Measurements from ENCODE around the gene ATG13. TPM values are rescaled to one million over a fixed set of nuclear protein-coding genes. Genes with fewer than 3 reads are reported as not detected.

The ATG13 gene
- total RNA-seq, 1 donor from 2014 or later: 42.1 TPM

DNA sequence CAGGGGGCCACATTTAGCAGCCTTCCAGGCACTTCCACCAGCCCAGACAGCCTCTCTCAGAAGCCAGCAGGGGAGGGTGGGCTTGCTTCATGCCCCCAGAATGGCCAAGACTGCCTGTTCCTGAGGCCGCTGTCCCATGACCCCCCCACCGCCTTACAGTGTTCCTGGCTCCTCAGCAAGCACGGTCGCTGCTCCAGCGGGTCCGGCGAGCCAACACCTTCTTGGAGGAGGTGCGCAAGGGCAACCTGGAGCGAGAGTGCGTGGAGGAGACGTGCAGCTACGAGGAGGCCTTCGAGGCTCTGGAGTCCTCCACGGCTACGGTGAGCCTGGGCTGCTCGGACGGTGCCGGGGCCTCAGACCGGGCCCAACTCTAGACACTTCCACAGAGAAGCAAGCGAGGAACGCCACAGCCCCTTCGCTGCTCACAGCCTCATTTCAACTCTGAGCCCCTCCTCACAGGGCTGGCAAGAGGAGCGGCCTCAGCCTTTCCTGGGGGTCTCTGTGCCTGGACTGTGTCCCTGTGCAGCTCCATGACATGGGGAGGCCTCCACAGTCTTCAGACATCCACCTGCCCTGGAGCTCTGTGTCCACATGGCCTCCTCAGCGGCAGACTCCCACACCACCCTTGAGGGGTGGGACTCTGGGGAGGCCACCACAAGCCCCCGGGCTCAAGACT lies 102.3 kb downstream of the ATG13 start:
- Histone ChIP-seq H3K27ac (replicated peaks) (no peak overlapping the region), H3K4me3 (no peak overlapping the region), H3K9me3 (replicated peaks) (no peaks in the 10 kb centered on the region), H3K27me3 (ENCODE audit: low read depth) (no peaks in the 10 kb centered on the region), H3K4me1 (no peaks in the 10 kb centered on the region), H3K36me3 (no peaks in the 10 kb centered on the region)
- intact Hi-C loops (cut with micrococcal nuclease): no loop called here
- DNase-seq: no peak
- TF ChIP-seq, protein P1, sequence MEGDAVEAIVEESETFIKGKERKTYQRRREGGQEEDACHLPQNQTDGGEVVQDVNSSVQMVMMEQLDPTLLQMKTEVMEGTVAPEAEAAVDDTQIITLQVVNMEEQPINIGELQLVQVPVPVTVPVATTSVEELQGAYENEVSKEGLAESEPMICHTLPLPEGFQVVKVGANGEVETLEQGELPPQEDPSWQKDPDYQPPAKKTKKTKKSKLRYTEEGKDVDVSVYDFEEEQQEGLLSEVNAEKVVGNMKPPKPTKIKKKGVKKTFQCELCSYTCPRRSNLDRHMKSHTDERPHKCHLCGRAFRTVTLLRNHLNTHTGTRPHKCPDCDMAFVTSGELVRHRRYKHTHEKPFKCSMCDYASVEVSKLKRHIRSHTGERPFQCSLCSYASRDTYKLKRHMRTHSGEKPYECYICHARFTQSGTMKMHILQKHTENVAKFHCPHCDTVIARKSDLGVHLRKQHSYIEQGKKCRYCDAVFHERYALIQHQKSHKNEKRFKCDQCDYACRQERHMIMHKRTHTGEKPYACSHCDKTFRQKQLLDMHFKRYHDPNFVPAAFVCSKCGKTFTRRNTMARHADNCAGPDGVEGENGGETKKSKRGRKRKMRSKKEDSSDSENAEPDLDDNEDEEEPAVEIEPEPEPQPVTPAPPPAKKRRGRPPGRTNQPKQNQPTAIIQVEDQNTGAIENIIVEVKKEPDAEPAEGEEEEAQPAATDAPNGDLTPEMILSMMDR (IDR thresholded peaks at IDR 0.05; ENCODE audit: borderline replicate concordance): no peak

DNA sequence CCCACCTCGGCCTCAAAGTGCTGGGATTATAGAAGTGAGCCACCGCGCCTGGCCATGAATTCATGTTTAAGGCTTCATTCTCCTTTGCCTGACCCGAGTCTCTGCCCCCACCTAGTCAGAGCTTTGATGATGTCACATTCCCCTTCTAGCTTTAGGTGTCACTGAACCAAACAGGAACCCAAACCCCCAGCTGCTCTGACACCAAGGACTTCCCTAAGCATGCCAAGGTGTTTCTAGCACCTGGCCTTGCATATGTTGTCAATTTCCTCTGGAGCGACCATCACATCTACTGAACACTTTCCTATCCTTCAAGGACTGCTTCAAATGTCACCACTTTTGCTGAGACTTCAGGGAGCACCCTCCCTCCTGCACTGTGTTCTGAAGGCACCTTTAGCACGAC lies 103.9 kb downstream of the ATG13 start:
- Histone ChIP-seq H3K9me3 (replicated peaks) (no peaks in the 10 kb centered on the region), H3K27me3 (ENCODE audit: low read depth) (no peaks in the 10 kb centered on the region), H3K27ac (replicated peaks) (no peak overlapping the region), H3K4me1 (no peaks in the 10 kb centered on the region), H3K36me3 (no peaks in the 10 kb centered on the region), H3K4me3 (no peak overlapping the region)
- TF ChIP-seq, protein P1 (IDR thresholded peaks at IDR 0.05; ENCODE audit: borderline replicate concordance): no peak
- intact Hi-C loops (cut with micrococcal nuclease): no loop called here
- DNase-seq: no peak

DNA sequence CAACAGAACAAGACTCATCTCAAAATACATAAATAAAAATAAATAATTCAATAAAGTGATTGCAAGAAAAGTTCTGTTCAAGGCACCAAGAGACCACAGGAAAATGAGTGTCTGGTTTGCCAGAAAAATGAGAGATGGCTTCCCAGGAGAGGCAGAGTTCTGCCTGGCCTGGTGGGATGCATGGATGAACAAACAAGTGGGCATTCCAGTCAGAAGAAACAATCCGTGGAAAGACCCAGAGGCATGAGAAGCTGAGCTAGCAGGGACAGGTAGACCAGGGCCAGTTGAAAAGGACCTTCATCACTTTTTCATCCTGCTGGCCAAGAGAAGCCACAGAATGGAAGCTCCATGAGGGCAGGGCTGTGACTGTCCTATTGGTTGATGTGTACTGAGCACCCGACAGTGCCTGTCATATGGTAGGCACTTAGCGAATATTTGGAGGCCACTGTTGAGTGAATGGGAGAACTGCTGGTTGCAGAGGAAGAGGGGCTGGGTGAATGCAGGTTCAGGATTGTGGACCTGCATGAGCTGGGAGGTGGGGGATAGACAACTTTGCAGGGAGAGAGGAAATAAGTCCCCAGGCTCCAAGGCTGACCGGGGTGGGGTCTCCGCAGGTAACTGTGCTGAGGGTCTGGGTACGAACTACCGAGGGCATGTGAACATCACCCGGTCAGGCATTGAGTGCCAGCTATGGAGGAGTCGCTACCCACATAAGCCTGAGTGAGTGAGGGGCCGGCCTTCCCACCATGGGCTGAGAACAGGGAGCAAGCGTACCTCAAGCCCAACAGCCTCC lies 105.4 kb downstream of the ATG13 start:
- DNase-seq: no peak
- H3K4me3 ChIP-seq: no peak overlapping the region
- H3K4me1 ChIP-seq: no peaks in the 10 kb centered on the region
- no peak overlapping the region for H3K27ac ChIP-seq (replicated peaks)
- no peaks in the 10 kb centered on the region for H3K9me3 ChIP-seq (replicated peaks)
- no peaks in the 10 kb centered on the region for H3K36me3 ChIP-seq
- intact Hi-C loops (cut with micrococcal nuclease): no loop called here
- no peaks in the 10 kb centered on the region for H3K27me3 ChIP-seq (ENCODE audit: low read depth)
- TF ChIP-seq, protein P1 (IDR thresholded peaks at IDR 0.05; ENCODE audit: borderline replicate concordance): no peak

DNA sequence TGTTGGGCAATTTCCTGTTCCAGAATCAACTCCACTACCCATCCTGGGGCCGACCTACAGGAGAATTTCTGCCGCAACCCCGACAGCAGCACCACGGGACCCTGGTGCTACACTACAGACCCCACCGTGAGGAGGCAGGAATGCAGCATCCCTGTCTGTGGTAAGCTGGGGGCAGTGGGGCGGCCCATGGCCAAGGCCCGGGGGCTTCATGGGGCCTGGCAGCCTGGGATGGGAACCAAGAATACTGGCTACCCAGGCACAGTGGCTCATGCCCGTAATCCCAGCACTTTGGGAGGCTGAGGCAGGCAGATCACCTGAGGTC lies 106.0 kb downstream of the ATG13 start:
- Histone ChIP-seq H3K36me3 (no peaks in the 10 kb centered on the region), H3K4me1 (no peaks in the 10 kb centered on the region), H3K9me3 (replicated peaks) (no peaks in the 10 kb centered on the region), H3K4me3 (no peak overlapping the region), H3K27me3 (ENCODE audit: low read depth) (no peaks in the 10 kb centered on the region), H3K27ac (replicated peaks) (no peak overlapping the region)
- TF ChIP-seq, protein P1 (IDR thresholded peaks at IDR 0.05; ENCODE audit: borderline replicate concordance): no peak
- DNase-seq: no peak
- intact Hi-C loops (cut with micrococcal nuclease): no loop called here

DNA sequence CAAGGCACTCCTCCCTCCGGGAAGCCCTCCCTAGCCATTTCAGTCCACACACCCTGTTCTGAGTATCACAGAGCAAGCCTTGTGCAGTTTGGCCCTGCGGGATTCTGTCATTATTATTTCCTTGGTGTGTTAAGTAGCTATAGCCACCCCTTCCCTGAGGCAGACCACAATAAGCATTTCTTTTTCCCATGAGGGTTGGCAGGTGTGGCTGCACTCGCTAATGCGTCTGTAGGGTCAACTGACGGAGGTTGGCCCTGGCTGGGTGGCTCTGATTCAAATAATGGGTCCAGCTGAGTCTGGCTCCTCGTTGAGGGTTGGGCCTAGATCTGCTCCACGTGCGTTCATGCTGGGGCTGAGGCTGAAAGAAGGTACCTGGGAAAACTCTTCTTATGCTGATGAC lies 106.7 kb downstream of the ATG13 start:
- intact Hi-C loops (cut with micrococcal nuclease): no loop called here
- TF ChIP-seq, protein P1 (IDR thresholded peaks at IDR 0.05; ENCODE audit: borderline replicate concordance): no peak
- Histone ChIP-seq H3K27ac (replicated peaks) (no peak overlapping the region), H3K9me3 (replicated peaks) (no peaks in the 10 kb centered on the region), H3K4me3 (no peak overlapping the region), H3K36me3 (no peaks in the 10 kb centered on the region), H3K4me1 (no peaks in the 10 kb centered on the region), H3K27me3 (ENCODE audit: low read depth) (no peaks in the 10 kb centered on the region)
- DNase-seq: no peak

Other genes with a start within 250 kb of the ATG13 start
- gene MDK, start 235.9 kb upstream of the ATG13 start, total RNA-seq: 5.4 TPM
- not detected for gene CHRM4, start 225.8 kb upstream of the ATG13 start, total RNA-seq
- 14.2 TPM for gene AMBRA1, start 23.5 kb upstream of the ATG13 start, total RNA-seq
- gene HARBI1, start 326 bp upstream of the ATG13 start, total RNA-seq: 4.8 TPM
- 101 TPM for gene ARHGAP1, start 83.1 kb downstream of the ATG13 start, total RNA-seq
- 7.3 TPM for gene ZNF408, start 83.5 kb downstream of the ATG13 start, total RNA-seq
- gene F2, start 101.7 kb downstream of the ATG13 start, total RNA-seq: not detected
- gene CKAP5, start 228.7 kb downstream of the ATG13 start, total RNA-seq: 78.8 TPM